ENCODE results near the gene KRTAP4-12.
"Not testable (repeated sequence)": the region's sequence is repeated elsewhere in the genome, so short reads cannot be mapped to it uniquely, and the experiment has no call there.

The KRTAP4-12 gene

GRCh38 chr17:41117846-41118386 lies 6.1 kb downstream of the KRTAP4-12 start, which contains the start of gene KRTAP4-11:
Gene KRTAP4-11, minus strand, starts transcription at chr17:41118373. Its CDS starts 58 bp downstream, at chr17:41118315.
- H3K4me3 ChIP-seq; DNase-seq (ENCODE audit: low spot score in 2 of 2); H3K27me3 ChIP-seq (ENCODE audit: low read depth); H3K36me3 ChIP-seq (replicated peaks); H3K9me3 ChIP-seq; in situ Hi-C loops (cut with MboI; ENCODE audit: low sequenced_read_pairs); H3K4me1 ChIP-seq: not testable (repeated sequence)

DNA sequence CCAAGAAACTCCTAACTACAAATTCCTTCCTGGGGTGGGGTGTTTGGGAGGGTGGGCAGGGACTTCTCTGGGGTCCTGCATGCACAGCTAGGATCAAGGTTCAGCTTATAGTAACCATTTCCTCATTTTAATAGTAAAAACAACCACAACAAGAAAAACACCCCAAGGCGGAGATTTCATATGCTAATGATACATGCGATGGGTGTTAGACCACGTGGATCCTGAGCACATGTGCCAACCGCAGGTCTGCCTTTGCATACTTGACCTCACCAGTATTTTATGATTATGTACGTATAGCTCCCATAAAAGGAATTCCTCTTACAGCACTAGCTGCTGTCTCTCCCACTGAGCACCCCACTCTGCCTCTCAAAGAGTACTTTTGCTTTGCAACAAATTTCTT lies 7.7 kb downstream of the KRTAP4-12 start:
- no peak for DNase-seq (ENCODE audit: low spot score in 2 of 2)
- H3K36me3 ChIP-seq (replicated peaks): no peaks in the 10 kb centered on the region
- 0 out of 2 replicates have a peak, but pooled peaks cover 3% of the 10 kb centered on the region for H3K27me3 ChIP-seq (ENCODE audit: low read depth)
- H3K4me1 ChIP-seq: no peaks in the 10 kb centered on the region
- H3K9me3 ChIP-seq: no peaks in the 10 kb centered on the region; the same call in 1 of the 2 replicates
- in situ Hi-C loops (cut with MboI; ENCODE audit: low sequenced_read_pairs): no loop called here
- H3K4me3 ChIP-seq: no peak overlapping the region

DNA sequence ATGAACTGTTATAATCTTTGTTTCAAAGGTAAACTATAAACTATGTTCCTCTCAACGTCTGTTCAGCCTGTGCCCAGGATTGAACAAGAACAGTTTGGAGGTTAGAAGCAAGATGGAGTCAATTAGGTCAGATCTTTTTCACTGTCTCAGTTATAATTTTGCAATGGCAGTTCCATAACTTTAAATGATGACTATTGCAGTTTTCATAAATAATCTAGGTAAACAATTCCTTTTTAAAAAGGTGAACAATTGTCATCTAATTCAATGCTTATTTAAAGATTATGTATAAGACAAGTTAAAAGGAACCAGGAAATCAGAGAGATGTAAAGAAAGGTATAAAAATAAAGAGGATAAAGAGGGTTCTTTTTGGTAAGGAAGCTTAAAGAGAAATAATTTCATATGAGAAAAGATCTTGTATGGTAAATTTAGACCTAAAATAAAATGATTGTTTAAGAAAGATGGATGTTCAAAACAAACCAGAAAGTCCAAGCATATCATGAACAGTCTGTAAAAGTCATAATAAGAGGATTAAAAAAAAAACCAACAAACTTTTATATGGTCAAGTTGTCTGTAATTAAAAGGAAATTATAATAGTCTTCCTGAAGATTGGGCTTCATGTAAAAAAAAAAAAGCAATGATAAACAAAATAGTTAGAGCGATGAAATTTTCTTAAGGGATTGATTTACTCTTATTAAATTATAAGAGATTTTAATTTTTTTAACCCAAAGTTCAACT lies 12.7 kb downstream of the KRTAP4-12 start:
- Histone ChIP-seq H3K4me1 (no peaks in the 10 kb centered on the region), H3K4me3 (no peak overlapping the region), H3K36me3 (replicated peaks) (no peaks in the 10 kb centered on the region), H3K9me3 (no peaks in the 10 kb centered on the region; the same call in 1 of the 2 replicates), H3K27me3 (ENCODE audit: low read depth) (no peaks in the 10 kb centered on the region)
- in situ Hi-C loops (cut with MboI; ENCODE audit: low sequenced_read_pairs): no loop called here
- DNase-seq (ENCODE audit: low spot score in 2 of 2): no peak

GRCh38 chr17:41108728-41109386 lies 15.1 kb downstream of the KRTAP4-12 start:
- in situ Hi-C loops (cut with MboI; ENCODE audit: low sequenced_read_pairs); H3K4me1 ChIP-seq; H3K4me3 ChIP-seq; H3K27me3 ChIP-seq (ENCODE audit: low read depth); H3K36me3 ChIP-seq (replicated peaks); H3K9me3 ChIP-seq; DNase-seq (ENCODE audit: low spot score in 2 of 2): not testable (repeated sequence)

GRCh38 chr17:41107941-41108450 lies 16.0 kb downstream of the KRTAP4-12 start:
- Histone ChIP-seq H3K27me3 (ENCODE audit: low read depth) (no peaks in the 10 kb centered on the region), H3K4me1 (no peaks in the 10 kb centered on the region), H3K4me3 (no peak overlapping the region), H3K36me3 (replicated peaks) (no peaks in the 10 kb centered on the region), H3K9me3 (no peaks in the 10 kb centered on the region; the same call in 1 of the 2 replicates)
- in situ Hi-C loops (cut with MboI; ENCODE audit: low sequenced_read_pairs): no loop called here
- DNase-seq (ENCODE audit: low spot score in 2 of 2): no peak

DNA sequence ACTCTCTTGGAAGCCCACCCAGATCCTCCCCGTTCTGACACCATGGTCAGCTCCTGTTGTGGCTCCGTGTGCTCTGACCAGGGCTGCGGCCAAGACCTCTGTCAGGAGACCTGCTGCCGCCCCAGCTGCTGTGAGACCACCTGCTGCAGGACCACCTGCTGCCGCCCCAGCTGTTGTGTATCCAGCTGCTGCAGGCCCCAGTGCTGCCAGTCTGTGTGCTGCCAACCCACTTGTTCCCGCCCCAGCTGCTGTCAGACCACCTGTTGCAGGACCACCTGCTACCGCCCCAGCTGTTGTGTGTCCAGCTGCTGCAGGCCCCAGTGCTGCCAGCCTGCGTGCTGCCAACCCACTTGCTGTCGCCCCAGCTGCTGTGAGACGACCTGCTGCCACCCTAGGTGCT lies 18.6 kb downstream of the KRTAP4-12 start, which contains the start of gene KRTAP4-9:
KRTAP4-9 (plus strand) TSS at position 43 of the 400 bp plus-strand sequence; CDS start at position 43, 0 bp downstream.
- DNase-seq (ENCODE audit: low spot score in 2 of 2); H3K36me3 ChIP-seq (replicated peaks); in situ Hi-C loops (cut with MboI; ENCODE audit: low sequenced_read_pairs); H3K27me3 ChIP-seq (ENCODE audit: low read depth); H3K4me1 ChIP-seq; H3K4me3 ChIP-seq; H3K9me3 ChIP-seq: not testable (repeated sequence)

- H3K36me3 ChIP-seq (replicated peaks); H3K27me3 ChIP-seq (ENCODE audit: low read depth); in situ Hi-C loops (cut with MboI; ENCODE audit: low sequenced_read_pairs); H3K4me1 ChIP-seq; H3K4me3 ChIP-seq; DNase-seq (ENCODE audit: low spot score in 2 of 2); H3K9me3 ChIP-seq: not testable (repeated sequence)
Observed at GRCh38 chr17:41104386-41105038, 19.5 kb downstream of the KRTAP4-12 start.

DNA sequence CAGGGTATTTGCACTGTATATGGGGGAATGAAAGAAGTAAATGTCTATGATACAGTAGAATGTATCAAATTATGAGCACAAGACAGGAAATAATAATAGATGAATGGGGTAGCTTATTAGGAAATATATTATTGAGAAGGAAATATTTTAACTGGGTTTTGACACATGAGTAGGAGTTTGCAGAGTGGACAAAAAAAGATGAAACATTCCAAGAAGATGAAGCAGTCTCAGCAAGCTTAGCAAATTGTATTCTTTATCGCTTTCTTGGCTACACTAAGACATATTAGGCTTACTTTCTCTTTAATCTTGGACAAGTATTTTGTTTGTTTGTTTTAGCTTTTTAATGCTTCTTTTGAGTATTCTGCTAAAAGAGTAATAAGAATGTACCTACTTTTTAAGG lies 20.1 kb downstream of the KRTAP4-12 start:
- H3K4me1 ChIP-seq: no peaks in the 10 kb centered on the region
- no peak for DNase-seq (ENCODE audit: low spot score in 2 of 2)
- no peak overlapping the region for H3K4me3 ChIP-seq
- in situ Hi-C loops (cut with MboI; ENCODE audit: low sequenced_read_pairs): no loop called here
- no peaks in the 10 kb centered on the region for H3K36me3 ChIP-seq (replicated peaks)
- no peaks in the 10 kb centered on the region for H3K27me3 ChIP-seq (ENCODE audit: low read depth)
- no peaks in the 10 kb centered on the region for H3K9me3 ChIP-seq

GRCh38 chr17:41101586-41102259 lies 22.3 kb downstream of the KRTAP4-12 start, which contains the start of gene KRTAP4-16:
Gene KRTAP4-16, minus strand, starts transcription at chr17:41102209. Its CDS starts 0 bp downstream, at chr17:41102209.
- DNase-seq (ENCODE audit: low spot score in 2 of 2): no peak
- no peak within 1 kb of the TSS for H3K4me3 ChIP-seq
- H3K4me1 ChIP-seq: no peaks in the 10 kb centered on the region
- no peaks in the 10 kb centered on the region for H3K27me3 ChIP-seq (ENCODE audit: low read depth)
- in situ Hi-C loops (cut with MboI; ENCODE audit: low sequenced_read_pairs): no loop called here
- no peaks in the 10 kb centered on the region for H3K9me3 ChIP-seq
- H3K36me3 ChIP-seq (replicated peaks): no peaks in the 10 kb centered on the region

GRCh38 chr17:41099682-41100480 lies 24.1 kb downstream of the KRTAP4-12 start:
- H3K9me3 ChIP-seq; H3K4me1 ChIP-seq; H3K4me3 ChIP-seq; H3K36me3 ChIP-seq (replicated peaks); H3K27me3 ChIP-seq (ENCODE audit: low read depth); in situ Hi-C loops (cut with MboI; ENCODE audit: low sequenced_read_pairs); DNase-seq (ENCODE audit: low spot score in 2 of 2): not testable (repeated sequence)

- Histone ChIP-seq H3K27me3 (ENCODE audit: low read depth) (no peaks in the 10 kb centered on the region), H3K4me1 (no peaks in the 10 kb centered on the region), H3K4me3 (no peak overlapping the region), H3K36me3 (replicated peaks) (no peaks in the 10 kb centered on the region), H3K9me3 (no peaks in the 10 kb centered on the region)
- DNase-seq (ENCODE audit: low spot score in 2 of 2): no peak
- in situ Hi-C loops (cut with MboI; ENCODE audit: low sequenced_read_pairs): no loop called here
Observed at GRCh38 chr17:41098481-41098880, 25.5 kb downstream of the KRTAP4-12 start.

DNA sequence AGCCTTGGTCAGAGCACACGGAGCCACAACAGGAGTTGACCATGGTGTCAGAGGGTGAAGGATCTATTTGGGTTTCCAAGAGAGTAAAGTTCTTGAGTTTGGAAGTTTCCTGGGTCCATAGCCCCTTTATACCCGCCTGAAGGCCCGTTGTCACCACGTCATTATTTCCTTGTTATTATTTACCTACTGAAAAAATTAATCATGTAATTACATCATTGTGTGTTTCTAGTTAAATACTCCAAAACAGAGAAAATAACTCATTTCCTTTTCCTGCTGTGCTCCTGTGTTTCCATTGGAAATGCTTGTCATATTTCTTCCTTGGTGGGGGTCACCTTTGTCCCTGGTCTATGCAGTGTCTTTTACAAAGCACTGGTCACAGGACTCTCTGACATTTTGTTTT lies 25.9 kb downstream of the KRTAP4-12 start, which contains the start of gene KRTAP4-8:
KRTAP4-8 (minus strand) TSS at position 101 of the 400 bp plus-strand sequence; CDS start at position 43, 58 bp downstream.
- no peaks in the 10 kb centered on the region for H3K36me3 ChIP-seq (replicated peaks)
- H3K27me3 ChIP-seq (ENCODE audit: low read depth): no peaks in the 10 kb centered on the region
- no peak within 1 kb of the TSS for H3K4me3 ChIP-seq
- DNase-seq (ENCODE audit: low spot score in 2 of 2): no peak
- H3K4me1 ChIP-seq: no peaks in the 10 kb centered on the region
- H3K9me3 ChIP-seq: no peaks in the 10 kb centered on the region
- in situ Hi-C loops (cut with MboI; ENCODE audit: low sequenced_read_pairs): no loop called here

All from HAP-1 (cell line).